DMS53 treated with DMSO at 0.1 percent for 48 hours (cell line): ENCODE results near the gene PAN3.
A peak's percentile ranks its signal among the peaks of the same experiment; 100 is the strongest.

Source experiments
- DNase-seq: peaks from one replicate; lab custom pipeline; 2025; ENCODE audit not compliant: unreplicated experiment; lab: John Stamatoyannopoulos, UW

The PAN3 gene

GRCh38 chr13:28204690-28205443 lies 66.5 kb downstream of the PAN3 start:
- peak; percentile 31 for DNase-seq

DNA sequence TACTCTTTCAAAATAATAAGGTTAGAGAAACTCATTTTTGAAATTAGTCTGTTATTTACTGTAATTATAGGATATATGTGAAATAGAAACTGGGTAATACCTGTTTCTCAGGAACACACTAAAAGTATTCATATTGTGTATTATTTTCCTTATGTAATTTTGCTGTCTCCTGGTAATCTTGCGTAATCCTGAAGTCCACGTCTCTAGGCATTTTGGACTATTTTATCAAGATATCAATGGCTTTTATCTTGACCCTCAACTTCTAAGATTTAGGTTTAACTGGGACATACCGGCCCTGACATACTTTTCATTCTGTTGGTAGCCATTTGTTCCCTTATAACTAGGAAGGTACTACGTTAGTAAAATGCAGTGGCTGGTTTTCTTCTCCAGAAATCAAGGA lies 80.3 kb downstream of the PAN3 start:
- DNase-seq = no peak

- DNase-seq = no peak
Observed at GRCh38 chr13:28219408-28220099, 81.2 kb downstream of the PAN3 start.

GRCh38 chr13:28220166-28220565 lies 81.8 kb downstream of the PAN3 start:
- DNase-seq = no peak

GRCh38 chr13:28229522-28230411 lies 91.4 kb downstream of the PAN3 start:
- no peak for DNase-seq

GRCh38 chr13:28231642-28232041 lies 93.3 kb downstream of the PAN3 start:
- no peak for DNase-seq

DNA sequence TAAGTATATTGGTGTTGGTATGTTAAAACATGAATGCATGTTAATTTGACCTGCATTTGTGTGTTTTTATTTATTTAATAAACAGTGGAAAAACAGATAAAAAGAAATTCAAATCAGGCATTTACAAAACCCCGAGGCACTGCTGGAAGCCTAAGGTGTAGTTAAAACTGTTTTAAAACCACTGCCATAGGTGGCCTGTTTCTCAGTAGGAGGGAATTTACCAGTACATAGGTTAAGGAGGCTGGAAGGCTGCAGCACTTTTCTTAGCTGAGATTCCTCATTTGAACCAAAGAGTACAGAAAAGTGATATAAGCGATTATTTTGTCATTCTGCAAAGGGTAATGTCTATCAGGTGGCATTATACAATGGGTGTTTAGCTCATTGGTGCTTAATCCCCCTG lies 99.6 kb downstream of the PAN3 start:
- DNase-seq = no peak

DNA sequence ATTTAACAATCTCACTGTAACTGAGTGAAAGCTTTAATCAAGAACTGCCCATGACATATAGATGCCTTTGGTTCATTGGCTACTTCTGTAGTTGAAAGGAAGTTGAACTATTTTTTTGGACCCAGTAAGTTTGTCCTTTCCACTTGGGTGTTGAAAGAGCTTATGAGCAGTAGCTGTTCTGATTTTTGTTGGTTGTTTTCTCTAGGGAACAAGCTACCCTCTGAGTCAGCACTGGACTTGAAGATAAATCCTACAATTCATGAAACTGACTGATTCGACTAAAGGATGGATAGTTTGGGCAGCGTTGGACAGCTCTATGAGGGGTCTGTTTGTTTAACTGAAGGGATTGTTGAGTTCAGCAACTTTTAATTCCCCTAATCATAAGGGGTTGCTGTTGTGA lies 101.0 kb downstream of the PAN3 start:
- DNase-seq = no peak

- no peak for DNase-seq
Observed at GRCh38 chr13:28245465-28245864, 107.1 kb downstream of the PAN3 start.

GRCh38 chr13:28246891-28247290 lies 108.5 kb downstream of the PAN3 start:
- no peak for DNase-seq

DNA sequence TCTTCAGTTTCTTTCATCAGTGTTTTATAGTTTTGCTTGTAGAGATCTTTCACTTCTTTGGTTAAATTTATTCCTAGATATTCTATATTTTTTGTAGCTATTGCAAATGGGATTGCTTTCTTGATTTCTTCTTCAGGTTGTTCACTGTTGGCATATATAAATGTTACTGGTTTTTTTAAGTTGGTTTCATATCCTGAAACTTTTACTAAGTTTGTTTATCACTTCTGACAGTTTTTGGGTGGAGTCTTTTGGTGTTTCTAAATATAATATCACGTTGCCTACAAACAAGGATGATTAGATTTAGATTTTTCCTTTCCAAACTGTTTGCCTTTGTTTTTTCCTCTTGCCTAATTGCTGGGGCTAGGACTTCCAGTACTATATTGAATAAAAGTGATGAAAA lies 109.7 kb downstream of the PAN3 start:
- no peak for DNase-seq

DNA sequence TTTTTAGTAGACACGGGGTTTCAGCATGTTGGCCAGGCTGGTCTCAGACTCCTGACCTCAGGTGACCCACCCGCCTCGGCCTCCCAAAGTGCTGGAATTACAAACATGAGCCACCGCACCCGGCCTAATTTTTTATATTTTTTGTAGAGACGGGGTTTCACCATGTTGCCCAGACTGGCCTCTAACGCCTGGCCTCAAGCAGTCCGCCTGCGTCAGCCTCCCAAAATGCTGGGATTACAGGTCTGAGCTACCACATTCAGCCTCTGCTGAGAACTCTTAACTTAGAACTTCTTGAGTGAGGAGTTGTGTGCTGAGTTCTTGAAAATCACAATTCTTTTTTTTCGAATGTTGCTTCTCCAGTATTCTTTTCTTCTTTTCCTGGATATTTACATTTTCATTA lies 112.2 kb downstream of the PAN3 start:
- no peak for DNase-seq

- DNase-seq = no peak
Observed at GRCh38 chr13:28251466-28251865, 113.1 kb downstream of the PAN3 start.

DNA sequence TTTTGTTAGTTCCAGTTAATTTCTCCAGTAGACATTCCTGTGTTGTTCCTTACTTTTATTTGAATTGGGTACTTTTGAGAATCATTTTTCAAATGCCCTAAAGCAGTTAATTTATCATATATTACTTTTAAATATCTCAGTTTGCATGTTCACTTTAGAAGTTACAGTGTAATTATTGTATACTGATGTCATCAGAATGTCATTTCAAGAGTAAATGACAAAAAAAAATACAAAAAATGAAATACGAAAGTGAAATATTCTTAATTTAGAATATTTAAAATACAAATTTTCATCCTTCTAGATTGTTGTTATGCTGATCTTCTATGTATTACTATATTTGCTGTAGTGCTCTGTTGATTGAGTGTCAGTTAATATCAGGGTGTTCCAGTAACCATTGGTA lies 114.2 kb downstream of the PAN3 start:
- no peak for DNase-seq

DNA sequence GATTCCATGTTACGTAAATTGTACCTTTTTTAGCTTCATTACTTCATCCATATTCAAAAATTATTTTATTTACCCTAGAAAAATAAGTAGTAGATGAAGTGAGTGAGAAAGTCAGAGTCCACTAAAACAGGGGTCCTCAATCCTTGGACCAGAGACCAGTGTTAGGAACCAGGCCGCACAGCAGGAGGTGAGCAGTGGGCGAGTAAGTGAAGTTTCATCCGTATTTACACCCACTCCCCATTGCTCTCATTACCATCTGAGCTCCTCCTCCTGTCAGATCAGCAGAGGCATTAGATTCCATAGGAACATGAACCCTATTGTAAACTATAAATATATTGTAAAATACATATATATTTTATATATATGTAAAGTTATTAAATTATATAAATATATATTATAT lies 119.0 kb downstream of the PAN3 start:
- DNase-seq = no peak

- no peak for DNase-seq
Observed at GRCh38 chr13:28258417-28258816, 120.1 kb downstream of the PAN3 start.

- DNase-seq = no peak
Observed at GRCh38 chr13:28267497-28267896, 129.2 kb downstream of the PAN3 start.

DNA sequence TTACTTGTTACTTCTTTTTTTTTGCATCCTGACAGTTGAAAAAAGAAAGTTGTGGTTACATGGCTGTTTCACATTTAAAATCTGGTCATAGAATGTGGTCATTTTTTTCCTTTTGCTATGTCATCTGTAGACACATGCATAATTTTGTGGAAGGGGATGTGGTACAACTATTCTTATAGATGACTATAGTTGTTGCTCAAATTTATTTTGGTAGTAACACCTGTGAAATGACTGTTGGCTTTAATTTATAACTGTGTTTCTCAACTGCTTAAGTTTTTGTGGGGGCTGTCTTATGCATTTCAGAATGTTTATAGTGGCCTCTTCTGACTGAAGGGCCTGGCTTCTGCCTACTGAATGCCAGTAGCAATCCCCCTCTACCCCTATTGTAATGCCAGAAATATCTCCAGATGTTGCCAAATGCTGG lies 130.5 kb downstream of the PAN3 start:
- no peak for DNase-seq

- no peak for DNase-seq
Observed at GRCh38 chr13:28271056-28271840, 132.9 kb downstream of the PAN3 start.

GRCh38 chr13:28273919-28274318 lies 135.6 kb downstream of the PAN3 start:
- no peak for DNase-seq

DNA sequence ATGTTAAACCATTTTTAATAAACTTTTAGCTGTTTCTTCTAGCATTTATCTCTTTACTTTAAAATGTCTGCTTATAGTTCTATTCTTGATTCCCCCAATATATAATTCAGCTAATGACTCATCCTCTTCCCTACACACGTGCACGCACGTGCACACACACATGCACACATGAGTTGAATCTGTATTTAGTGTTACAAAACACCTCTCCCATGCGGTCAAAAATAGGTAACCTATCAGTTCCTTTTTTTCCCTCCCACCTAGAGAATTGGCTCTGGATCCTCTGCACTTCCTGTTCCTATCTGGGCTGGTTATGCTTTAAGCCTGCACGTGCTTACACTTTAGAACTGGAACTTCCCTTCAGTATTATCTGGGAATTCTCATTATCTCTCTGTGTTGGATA lies 144.1 kb downstream of the PAN3 start:
- no peak for DNase-seq
